Measurements from ENCODE around the gene PCDHA3. TPM values are rescaled to one million over a fixed set of nuclear protein-coding genes. Genes with fewer than 3 reads are reported as not detected.
"Not testable (repeated sequence)": the region's sequence is repeated elsewhere in the genome, so short reads cannot be mapped to it uniquely, and the experiment has no call there.

Gene PCDHA3
- total and polyA plus RNA-seq, 8 donors: 0.24 to 1.2 (median 0.50) TPM

GRCh38 chr5:140802781-140803271, 2.0 kb downstream of the PCDHA3 start:
- WGBS, 2 donors: 33 to 37% methylated on average over 47 to 53 of the region's 53 CpGs
- Histone ChIP-seq H3K4me1 (no peaks in the 10 kb centered on the region), H3K27me3 (peaks cover 0 to 5% (median 0%) of the 10 kb centered on the region in 4 donors), H3K27ac (no peak overlapping the region), H3K9me3 (peaks cover 0 to 8% (median 2%) of the 10 kb centered on the region in 4 donors), H3K4me3 (no peak overlapping the region), H3K36me3 (no peaks in the 10 kb centered on the region)
- no peak for ATAC-seq
- peak in 2 of 6 donors; percentile 50 to 60 for DNase-seq
- FAIRE-seq: no peak
- TF ChIP-seq, protein P1, sequence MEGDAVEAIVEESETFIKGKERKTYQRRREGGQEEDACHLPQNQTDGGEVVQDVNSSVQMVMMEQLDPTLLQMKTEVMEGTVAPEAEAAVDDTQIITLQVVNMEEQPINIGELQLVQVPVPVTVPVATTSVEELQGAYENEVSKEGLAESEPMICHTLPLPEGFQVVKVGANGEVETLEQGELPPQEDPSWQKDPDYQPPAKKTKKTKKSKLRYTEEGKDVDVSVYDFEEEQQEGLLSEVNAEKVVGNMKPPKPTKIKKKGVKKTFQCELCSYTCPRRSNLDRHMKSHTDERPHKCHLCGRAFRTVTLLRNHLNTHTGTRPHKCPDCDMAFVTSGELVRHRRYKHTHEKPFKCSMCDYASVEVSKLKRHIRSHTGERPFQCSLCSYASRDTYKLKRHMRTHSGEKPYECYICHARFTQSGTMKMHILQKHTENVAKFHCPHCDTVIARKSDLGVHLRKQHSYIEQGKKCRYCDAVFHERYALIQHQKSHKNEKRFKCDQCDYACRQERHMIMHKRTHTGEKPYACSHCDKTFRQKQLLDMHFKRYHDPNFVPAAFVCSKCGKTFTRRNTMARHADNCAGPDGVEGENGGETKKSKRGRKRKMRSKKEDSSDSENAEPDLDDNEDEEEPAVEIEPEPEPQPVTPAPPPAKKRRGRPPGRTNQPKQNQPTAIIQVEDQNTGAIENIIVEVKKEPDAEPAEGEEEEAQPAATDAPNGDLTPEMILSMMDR (IDR thresholded peaks at IDR 0.05): no peak
- intact Hi-C loops (cut with DNase I): no loop called here

DNA sequence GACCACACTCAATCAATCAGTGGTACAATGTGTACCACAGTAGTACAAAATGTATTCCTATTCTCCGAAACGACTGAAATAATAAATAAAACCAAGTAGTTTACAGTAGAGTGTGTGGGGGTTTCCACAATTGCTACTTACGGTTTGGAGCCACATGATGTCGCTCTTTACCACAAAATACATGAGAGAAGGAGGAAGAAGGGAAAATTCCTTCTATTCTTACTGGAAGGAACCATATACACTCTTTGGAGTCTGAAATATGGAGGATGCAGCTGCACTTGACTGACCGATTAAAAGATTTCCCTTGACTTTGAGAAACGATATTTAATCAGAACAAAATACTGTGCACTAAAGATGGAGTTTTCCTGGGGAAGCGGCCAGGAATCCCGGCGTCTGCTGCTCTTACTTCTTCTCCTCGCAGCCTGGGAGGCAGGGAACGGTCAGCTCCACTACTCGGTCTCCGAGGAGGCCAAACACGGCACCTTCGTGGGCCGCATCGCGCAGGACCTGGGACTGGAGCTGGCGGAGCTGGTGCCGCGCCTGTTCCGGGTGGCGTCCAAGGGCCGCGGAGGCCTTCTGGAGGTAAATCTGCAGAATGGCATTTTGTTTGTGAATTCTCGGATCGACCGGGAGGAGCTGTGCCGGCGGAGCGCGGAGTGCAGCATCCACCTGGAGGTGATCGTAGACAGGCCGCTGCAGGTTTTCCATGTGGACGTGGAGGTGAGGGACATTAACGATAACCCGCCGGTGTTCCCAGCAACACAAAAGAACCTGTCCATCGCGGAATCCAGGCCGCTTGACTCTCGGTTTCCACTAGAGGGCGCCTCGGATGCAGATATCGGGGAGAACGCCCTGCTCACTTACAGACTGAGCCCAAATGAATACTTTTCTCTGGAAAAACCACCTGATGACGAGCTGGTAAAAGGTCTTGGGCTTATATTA, 6.2 kb downstream of the PCDHA3 start, which contains the start of gene PCDHA4:
PCDHA4 (plus strand) TSS at position 235 of the 942 bp plus-strand sequence.
- H3K4me3 ChIP-seq: peak within 1 kb of the TSS in 3 of 4 donors; percentile 7 to 31 (median 28)
- ATAC-seq (peak; percentile 77 to 97 (median 94)), DNase-seq (peak in 4 of 6 donors; percentile 22 to 68 (median 61)), FAIRE-seq (no peak)
- H3K27ac ChIP-seq: peak within 1 kb of the TSS in 1 of 4 donors; percentile 39
- WGBS, 2 donors: 11 to 12% methylated on average over 34 to 41 of the region's 47 CpGs
- H3K36me3 ChIP-seq: no peaks in the 10 kb centered on the region
- TF ChIP-seq, protein P1 (IDR thresholded peaks at IDR 0.05): peak in 2 of 4 donors; percentile 22 to 37
- no peaks in the 10 kb centered on the region for H3K4me1 ChIP-seq
- H3K27me3 ChIP-seq: peaks cover 0 to 8% (median 0%) of the 10 kb centered on the region in 4 donors
- peaks cover 0 to 8% (median 0%) of the 10 kb centered on the region in 4 donors for H3K9me3 ChIP-seq
- intact Hi-C loops (cut with DNase I): no loop called here

DNA sequence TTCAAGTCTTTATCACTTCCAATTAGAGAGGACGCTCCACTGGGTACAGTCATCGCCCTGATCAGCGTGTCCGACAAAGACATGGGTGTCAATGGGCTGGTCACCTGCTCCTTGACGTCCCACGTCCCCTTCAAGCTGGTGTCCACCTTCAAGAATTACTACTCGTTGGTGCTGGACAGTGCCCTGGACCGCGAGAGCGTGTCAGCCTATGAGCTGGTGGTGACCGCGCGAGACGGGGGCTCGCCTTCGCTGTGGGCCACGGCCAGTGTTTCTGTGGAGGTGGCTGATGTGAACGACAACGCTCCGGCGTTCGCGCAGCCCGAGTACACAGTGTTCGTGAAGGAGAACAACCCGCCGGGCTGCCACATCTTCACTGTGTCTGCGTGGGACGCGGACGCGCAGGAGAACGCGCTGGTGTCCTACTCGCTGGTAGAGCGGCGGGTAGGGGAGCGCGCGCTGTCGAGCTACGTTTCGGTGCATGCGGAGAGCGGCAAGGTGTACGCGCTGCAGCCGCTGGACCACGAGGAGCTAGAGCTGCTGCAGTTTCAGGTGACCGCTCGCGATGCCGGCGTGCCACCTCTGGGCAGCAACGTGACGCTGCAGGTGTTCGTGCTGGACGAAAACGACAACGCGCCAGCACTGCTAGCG, 7.5 kb downstream of the PCDHA3 start:
- H3K36me3 ChIP-seq; H3K4me1 ChIP-seq; H3K4me3 ChIP-seq; FAIRE-seq; H3K27ac ChIP-seq; intact Hi-C loops (cut with DNase I); H3K9me3 ChIP-seq; ATAC-seq; H3K27me3 ChIP-seq: not testable (repeated sequence)
- DNase-seq: peak in 2 of 6 donors; percentile 40 to 41
- 53 to 57% methylated on average over 59 to 62 of the region's 62 CpGs for WGBS, 2 donors

GRCh38 chr5:140808889-140809291, 8.0 kb downstream of the PCDHA3 start:
- no peak for FAIRE-seq

More at GRCh38 chr5:140808889-140809291, 8.0 kb downstream of the PCDHA3 start:
- DNase-seq: peak in 2 of 6 donors; percentile 48 to 65
- H3K9me3 ChIP-seq: peaks cover 0 to 6% (median 0%) of the 10 kb centered on the region in 4 donors
- no peak overlapping the region for H3K27ac ChIP-seq
- H3K4me1 ChIP-seq: no peaks in the 10 kb centered on the region
- no peak for ATAC-seq
- intact Hi-C loops (cut with DNase I): no loop called here
- 55 to 57% methylated on average over 43 of the region's 43 CpGs for WGBS, 2 donors
- H3K36me3 ChIP-seq: no peaks in the 10 kb centered on the region
- H3K27me3 ChIP-seq: peaks cover 0 to 8% (median 0%) of the 10 kb centered on the region in 4 donors
- no peak overlapping the region for H3K4me3 ChIP-seq
- TF ChIP-seq, protein P1 (IDR thresholded peaks at IDR 0.05): no peak
